ENCODE measurements around the gene NCOA1.
"Not testable (repeated sequence)": the region's sequence is repeated elsewhere in the genome, so short reads cannot be mapped to it uniquely, and the experiment has no call there.

Gene NCOA1

DNA sequence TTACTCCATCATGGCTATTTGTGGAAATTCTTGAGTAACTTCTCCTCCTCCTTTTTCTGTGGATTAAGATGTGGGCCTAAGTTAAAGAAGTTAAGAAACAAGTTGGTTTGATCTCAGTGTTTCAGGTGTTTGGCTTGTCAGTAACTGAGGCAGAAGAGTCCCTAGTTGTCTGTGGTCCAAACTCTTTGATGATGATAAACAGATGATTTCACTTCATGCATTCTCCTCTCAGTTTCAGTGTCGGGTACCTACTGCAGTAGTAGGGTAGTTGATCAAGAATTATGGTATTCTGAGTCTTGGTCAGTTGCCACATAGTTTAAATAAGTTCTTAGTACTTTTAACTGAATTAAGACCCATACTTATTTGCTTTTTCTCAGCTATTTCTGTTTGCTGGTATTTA lies 85.6 kb downstream of the NCOA1 start:
- DNase-seq (ENCODE audit: low read depth), result no peak
- TF ChIP-seq, protein P1, sequence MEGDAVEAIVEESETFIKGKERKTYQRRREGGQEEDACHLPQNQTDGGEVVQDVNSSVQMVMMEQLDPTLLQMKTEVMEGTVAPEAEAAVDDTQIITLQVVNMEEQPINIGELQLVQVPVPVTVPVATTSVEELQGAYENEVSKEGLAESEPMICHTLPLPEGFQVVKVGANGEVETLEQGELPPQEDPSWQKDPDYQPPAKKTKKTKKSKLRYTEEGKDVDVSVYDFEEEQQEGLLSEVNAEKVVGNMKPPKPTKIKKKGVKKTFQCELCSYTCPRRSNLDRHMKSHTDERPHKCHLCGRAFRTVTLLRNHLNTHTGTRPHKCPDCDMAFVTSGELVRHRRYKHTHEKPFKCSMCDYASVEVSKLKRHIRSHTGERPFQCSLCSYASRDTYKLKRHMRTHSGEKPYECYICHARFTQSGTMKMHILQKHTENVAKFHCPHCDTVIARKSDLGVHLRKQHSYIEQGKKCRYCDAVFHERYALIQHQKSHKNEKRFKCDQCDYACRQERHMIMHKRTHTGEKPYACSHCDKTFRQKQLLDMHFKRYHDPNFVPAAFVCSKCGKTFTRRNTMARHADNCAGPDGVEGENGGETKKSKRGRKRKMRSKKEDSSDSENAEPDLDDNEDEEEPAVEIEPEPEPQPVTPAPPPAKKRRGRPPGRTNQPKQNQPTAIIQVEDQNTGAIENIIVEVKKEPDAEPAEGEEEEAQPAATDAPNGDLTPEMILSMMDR (conservative IDR thresholded peaks at IDR 0.05; ENCODE audit: low read length), result no peak
- no peak overlapping the region for H3K4me3 ChIP-seq (ENCODE audit: low read length)

- DNase-seq (ENCODE audit: low read depth), result no peak
- TF ChIP-seq, protein P1 (conservative IDR thresholded peaks at IDR 0.05; ENCODE audit: low read length), result no peak
- no peak overlapping the region for H3K4me3 ChIP-seq (ENCODE audit: low read length)
Measured at GRCh38 chr2:24577481-24577880, 86.4 kb downstream of the NCOA1 start.

DNA sequence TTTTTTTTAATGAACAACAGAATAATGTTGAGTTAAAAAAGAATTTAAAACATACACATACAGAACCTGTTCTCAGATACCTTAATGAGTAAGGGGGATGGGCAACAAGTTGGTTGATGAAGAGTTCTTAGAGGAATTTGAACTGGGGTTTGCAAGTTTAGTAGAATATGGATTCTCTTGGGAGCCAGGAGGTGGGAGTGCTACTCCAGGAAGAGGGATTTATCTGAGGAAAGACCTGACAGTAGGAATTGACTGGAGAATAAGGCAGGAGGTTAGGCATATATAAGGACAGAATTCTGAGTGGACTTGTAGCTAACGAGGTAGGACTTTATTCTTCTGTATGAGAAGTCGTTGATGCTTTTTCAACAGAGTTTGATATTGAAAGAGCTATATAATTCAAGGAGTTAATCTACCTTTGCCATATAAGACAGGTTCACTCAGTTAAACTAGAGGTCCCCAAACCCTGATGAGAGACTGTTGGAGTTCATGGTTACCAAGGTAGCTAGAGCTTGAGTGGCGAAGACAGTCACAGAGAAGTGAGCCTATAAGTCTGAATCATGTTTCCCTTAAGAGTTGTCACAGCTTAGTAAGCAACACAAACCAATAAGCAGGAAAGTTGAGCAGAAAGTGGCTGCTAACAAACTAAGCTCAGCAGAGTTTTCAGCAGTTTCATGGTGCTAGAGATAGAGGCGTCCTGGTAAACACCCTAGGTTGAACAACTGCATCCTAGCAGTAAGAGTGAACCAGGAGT lies 88.2 kb downstream of the NCOA1 start:
- DNase-seq (ENCODE audit: low read depth), result no peak
- TF ChIP-seq, protein P1 (conservative IDR thresholded peaks at IDR 0.05; ENCODE audit: low read length), result no peak
- H3K4me3 ChIP-seq (ENCODE audit: low read length), result no peak overlapping the region

- TF ChIP-seq, protein P1 (conservative IDR thresholded peaks at IDR 0.05; ENCODE audit: low read length), result no peak
- no peak for DNase-seq (ENCODE audit: low read depth)
- no peak overlapping the region for H3K4me3 ChIP-seq (ENCODE audit: low read length)
Measured at GRCh38 chr2:24580561-24580960, 89.5 kb downstream of the NCOA1 start.

GRCh38 chr2:24581971-24582370 lies 90.9 kb downstream of the NCOA1 start:
- not testable (repeated sequence) for DNase-seq (ENCODE audit: low read depth); H3K4me3 ChIP-seq (ENCODE audit: low read length)

DNA sequence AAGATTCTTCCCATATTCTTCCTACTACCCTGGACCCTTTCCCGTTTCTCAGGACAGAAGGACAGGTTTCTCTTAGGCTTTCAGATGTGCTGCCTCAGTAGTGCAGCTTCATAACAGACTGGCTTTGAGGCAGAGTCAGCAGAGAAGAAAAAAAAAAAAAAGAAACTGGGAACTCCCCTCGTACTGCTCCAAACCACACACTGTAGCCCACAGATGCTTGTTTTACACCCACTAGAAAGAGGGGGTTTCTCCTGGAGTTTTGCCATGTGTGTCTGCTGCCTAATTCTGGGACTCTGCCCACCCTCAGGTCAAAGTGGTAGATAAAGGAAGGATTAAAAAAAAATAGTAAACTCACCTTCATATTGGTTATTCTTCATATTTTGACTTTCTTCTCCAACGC lies 95.9 kb downstream of the NCOA1 start:
- TF ChIP-seq, protein P1 (conservative IDR thresholded peaks at IDR 0.05; ENCODE audit: low read length), result no peak
- DNase-seq (ENCODE audit: low read depth), result no peak
- no peak overlapping the region for H3K4me3 ChIP-seq (ENCODE audit: low read length)

GRCh38 chr2:24588294-24588693 lies 97.2 kb downstream of the NCOA1 start:
- no peak for DNase-seq (ENCODE audit: low read depth)
- no peak overlapping the region for H3K4me3 ChIP-seq (ENCODE audit: low read length)

More at GRCh38 chr2:24588294-24588693, 97.2 kb downstream of the NCOA1 start:
- TF ChIP-seq, protein P1 (conservative IDR thresholded peaks at IDR 0.05; ENCODE audit: low read length), result no peak
